Stimulated activated naive CD8-positive, alpha-beta T cell treated with anti-CD3 and anti-CD28 coated beads, Interleukin-15, amount 100 ng/mL, for 72 hours (primary cell): ENCODE results near the gene NBEA.
"Not testable (repeated sequence)": the region's sequence is repeated elsewhere in the genome, so short reads cannot be mapped to it uniquely, and the experiment has no call there.

Experiments
- ATAC-seq: fragments of 150-1000 bp; cut with Tn5 transposase; 2 replicates; pipeline ENCODE4 v1.10.0; 2021; ENCODE audit warnings: mild to moderate bottlenecking, moderate library complexity
- DNase-seq, 2 donors: peaks; one replicate each; pipeline ENCODE4 v3.0.0; 2021 to 2022
- H3K27ac Mint-ChIP-seq, 2 donors: one replicate each; pipeline ENCODE4 v1.8.0; 2022; ENCODE audit warnings: mild to moderate bottlenecking in 2 of 2, mixed read lengths in 2 of 2, moderate library complexity in 2 of 2
- H3K27me3 Mint-ChIP-seq: one replicate; pipeline ENCODE4 v1.8.0; 2022; ENCODE audit warnings: mixed read lengths
- H3K4me1 Mint-ChIP-seq: one replicate; pipeline ENCODE4 v1.8.0; 2022; ENCODE audit warnings: mild to moderate bottlenecking, mixed read lengths
- H3K4me3 Mint-ChIP-seq, 2 donors: one replicate each; pipeline ENCODE4 v1.8.0; 2022; ENCODE audit warnings: mild to moderate bottlenecking in 2 of 2, mixed read lengths in 2 of 2, moderate library complexity in 1 of 2
- H3K9me3 Mint-ChIP-seq, 2 donors: one replicate each; pipeline ENCODE4 v1.8.0; 2022; ENCODE audit warnings: mixed read lengths in 2 of 2

NBEA gene

DNA sequence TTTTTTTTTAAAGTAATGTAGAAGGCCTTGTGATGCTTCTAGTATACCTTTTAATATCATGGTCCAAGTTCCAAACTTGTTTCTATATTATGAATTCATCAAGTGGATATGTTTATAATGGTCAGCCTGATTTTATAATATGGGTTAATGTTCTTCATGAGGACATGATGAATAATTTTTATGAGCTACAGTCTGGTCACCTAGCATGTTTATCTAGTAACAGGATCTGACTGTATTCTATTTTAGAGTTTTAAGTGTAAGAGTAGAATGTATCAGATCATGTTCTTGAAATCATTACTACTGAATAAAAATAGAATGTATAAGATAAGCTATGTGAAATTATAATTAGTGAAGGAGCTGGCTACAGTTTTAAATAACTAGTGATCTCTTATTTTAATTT, 164.7 kb downstream of the NBEA start:
- DNase-seq, ATAC-seq, H3K27ac Mint-ChIP-seq, H3K4me3 Mint-ChIP-seq, H3K4me1 Mint-ChIP-seq, H3K9me3 Mint-ChIP-seq, H3K27me3 Mint-ChIP-seq: not testable (repeated sequence)

DNA sequence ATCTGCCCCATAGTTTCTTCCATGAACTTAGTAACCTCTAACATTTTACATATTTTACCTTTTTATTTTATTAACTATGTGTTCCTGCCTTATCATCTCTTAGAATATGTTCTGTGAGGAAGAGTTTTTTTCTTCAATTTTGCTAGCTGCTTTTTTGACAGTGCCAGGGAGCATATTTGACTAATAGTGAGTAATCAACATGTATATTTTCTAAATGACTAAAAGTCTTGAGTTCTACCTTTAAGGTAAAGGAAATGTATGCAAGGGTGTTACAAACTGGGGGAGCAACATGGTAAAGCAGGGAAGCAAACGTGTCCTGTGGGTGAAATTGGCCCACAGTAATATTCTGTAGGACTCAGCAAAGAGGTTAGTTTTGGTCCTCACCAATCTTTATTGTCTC, 165.5 kb downstream of the NBEA start:
- no peaks in the 10 kb centered on the region for H3K4me1 Mint-ChIP-seq
- ATAC-seq (no peak), DNase-seq (no peak)
- no peak overlapping the region for H3K27ac Mint-ChIP-seq
- no peak overlapping the region for H3K4me3 Mint-ChIP-seq
- H3K9me3 Mint-ChIP-seq: no peaks in the 10 kb centered on the region
- H3K27me3 Mint-ChIP-seq: no peaks in the 10 kb centered on the region

DNA sequence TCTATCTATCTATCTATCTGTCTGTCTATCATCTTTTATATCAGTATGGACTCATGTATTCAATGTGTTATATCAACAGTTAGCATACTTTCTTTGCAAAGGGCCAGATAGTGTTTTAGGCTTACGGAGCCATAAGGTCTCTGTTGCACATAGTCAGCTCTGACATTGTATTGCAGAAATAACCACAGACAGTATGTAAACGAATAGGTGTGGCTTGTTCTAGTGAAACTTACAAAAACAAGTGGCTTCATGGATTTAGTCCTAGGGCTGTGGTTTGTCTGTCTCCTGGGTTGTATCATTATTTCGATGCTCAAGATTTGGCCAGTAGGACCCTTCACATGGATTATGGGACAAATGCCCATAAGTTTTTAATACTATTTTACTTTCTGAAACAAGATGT, 171.5 kb downstream of the NBEA start:
- not testable (repeated sequence) for H3K27me3 Mint-ChIP-seq, H3K4me3 Mint-ChIP-seq, DNase-seq, ATAC-seq, H3K4me1 Mint-ChIP-seq, H3K9me3 Mint-ChIP-seq
- H3K27ac Mint-ChIP-seq: peak overlapping the region in 1 of 2 donors; percentile 43

DNA sequence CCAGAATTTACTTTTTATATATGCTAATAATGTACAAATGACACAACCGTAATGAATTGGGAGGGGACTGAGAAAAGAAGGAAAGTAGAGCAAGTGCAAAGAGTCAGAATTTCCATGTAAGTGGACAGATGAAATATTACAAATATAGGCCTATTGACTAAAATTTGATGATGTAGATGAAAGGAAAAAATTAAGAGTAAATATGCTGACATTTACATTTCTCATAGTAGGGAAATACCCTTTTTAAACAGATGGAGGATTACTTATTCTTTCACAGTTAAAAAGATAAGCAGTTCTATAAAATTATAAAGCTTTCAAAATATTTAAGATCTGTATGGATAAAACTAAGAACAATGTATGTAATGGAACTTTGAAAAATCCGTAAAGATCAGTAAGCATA, 185.4 kb downstream of the NBEA start:
- H3K27ac Mint-ChIP-seq: no peak overlapping the region
- ATAC-seq: no peak
- no peak for DNase-seq
- no peaks in the 10 kb centered on the region for H3K4me1 Mint-ChIP-seq
- H3K9me3 Mint-ChIP-seq: no peaks in the 10 kb centered on the region
- H3K27me3 Mint-ChIP-seq: no peaks in the 10 kb centered on the region
- H3K4me3 Mint-ChIP-seq: no peak overlapping the region

- no peaks in the 10 kb centered on the region for H3K27me3 Mint-ChIP-seq
- H3K4me1 Mint-ChIP-seq: no peaks in the 10 kb centered on the region
- no peak overlapping the region for H3K4me3 Mint-ChIP-seq
- H3K9me3 Mint-ChIP-seq: no peaks in the 10 kb centered on the region
- no peak for DNase-seq
- ATAC-seq: no peak
- H3K27ac Mint-ChIP-seq: no peak overlapping the region
Measured at GRCh38 chr13:35129500-35129899, 187.4 kb downstream of the NBEA start.

DNA sequence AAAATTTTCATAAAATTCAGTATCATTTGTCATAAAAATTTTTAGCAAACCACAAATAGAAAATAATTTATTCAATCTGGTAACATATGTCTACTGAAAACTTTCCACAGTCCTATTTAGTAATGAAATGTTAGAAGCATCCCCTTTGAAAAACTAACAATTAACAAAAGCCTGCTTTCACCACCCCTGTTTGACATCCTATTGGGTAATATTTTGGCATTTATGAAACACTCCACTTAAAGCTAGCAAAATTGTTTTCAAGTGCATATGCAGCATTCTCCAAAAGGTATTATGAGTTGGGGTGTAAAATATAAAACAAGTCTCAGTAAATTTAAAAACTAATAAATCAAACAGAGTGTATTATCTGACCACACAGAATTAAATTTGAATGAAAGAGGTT, 189.4 kb downstream of the NBEA start:
- Mint-ChIP-seq H3K27ac (no peak overlapping the region), H3K9me3 (no peaks in the 10 kb centered on the region), H3K4me1 (peaks cover 4% of the 10 kb centered on the region), H3K27me3 (no peaks in the 10 kb centered on the region), H3K4me3 (no peak overlapping the region)
- DNase-seq (no peak), ATAC-seq (no peak)

- Mint-ChIP-seq H3K4me1 (peaks cover 17% of the 10 kb centered on the region), H3K9me3 (no peaks in the 10 kb centered on the region), H3K4me3 (no peak overlapping the region), H3K27me3 (no peaks in the 10 kb centered on the region), H3K27ac (no peak overlapping the region)
- ATAC-seq: peak; percentile 53
- DNase-seq: no peak
Measured at GRCh38 chr13:35136585-35136984, 194.5 kb downstream of the NBEA start.

GRCh38 chr13:35139591-35139990, 197.5 kb downstream of the NBEA start:
- peak; percentile 75 for ATAC-seq
- H3K27me3 Mint-ChIP-seq: no peaks in the 10 kb centered on the region
- H3K27ac Mint-ChIP-seq: no peak overlapping the region
- no peak for DNase-seq
- H3K9me3 Mint-ChIP-seq: no peaks in the 10 kb centered on the region
- no peak overlapping the region for H3K4me3 Mint-ChIP-seq
- H3K4me1 Mint-ChIP-seq: peaks cover 21% of the 10 kb centered on the region

- no peak for ATAC-seq
- H3K9me3 Mint-ChIP-seq: no peaks in the 10 kb centered on the region
- DNase-seq: no peak
- H3K27ac Mint-ChIP-seq: no peak overlapping the region
- no peaks in the 10 kb centered on the region for H3K27me3 Mint-ChIP-seq
- no peak overlapping the region for H3K4me3 Mint-ChIP-seq
- peaks cover 21% of the 10 kb centered on the region for H3K4me1 Mint-ChIP-seq
Measured at GRCh38 chr13:35140321-35140720, 198.3 kb downstream of the NBEA start.

DNA sequence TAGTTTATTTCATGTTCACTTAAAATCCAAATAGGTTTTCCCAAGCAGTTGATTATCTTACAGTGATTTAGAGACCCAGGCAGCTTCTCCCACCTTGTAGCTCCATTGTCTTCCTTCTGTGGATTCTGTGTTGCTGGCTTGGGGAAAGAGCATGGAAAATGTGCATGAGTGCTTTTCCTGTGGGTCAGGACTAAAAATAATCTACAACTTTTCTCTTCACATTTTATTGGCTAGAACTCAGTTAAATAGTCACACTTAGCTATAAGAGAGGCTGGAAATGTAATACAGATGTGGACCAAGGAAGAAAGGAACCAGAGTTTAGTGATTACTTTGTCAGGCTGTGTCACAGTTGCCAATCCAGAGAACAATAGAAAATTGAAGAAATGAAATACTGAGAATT, 198.8 kb downstream of the NBEA start:
- ATAC-seq: no peak
- no peak for DNase-seq
- Mint-ChIP-seq H3K4me3 (no peak overlapping the region), H3K27ac (no peak overlapping the region), H3K9me3 (no peaks in the 10 kb centered on the region), H3K27me3 (no peaks in the 10 kb centered on the region), H3K4me1 (peaks cover 21% of the 10 kb centered on the region)

DNA sequence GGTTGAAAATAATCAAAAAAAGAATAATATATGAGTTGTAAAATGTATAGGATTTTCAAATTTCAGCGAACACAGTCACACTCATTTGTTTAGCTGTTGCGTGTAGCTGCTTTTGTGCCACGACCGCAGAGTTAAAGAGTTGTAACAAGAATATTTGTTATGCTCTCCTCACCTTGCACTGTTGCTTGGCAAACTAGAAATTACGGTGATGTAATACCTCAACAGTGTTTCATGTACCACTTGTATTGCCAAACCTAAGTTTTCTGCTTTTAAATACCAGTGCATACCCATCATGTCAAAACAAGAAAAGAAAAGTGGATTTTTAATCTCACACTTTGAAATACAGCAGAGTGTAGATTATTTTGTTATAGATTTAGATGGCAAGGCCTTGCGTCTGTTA, 201.1 kb downstream of the NBEA start:
- Mint-ChIP-seq H3K27ac (no peak overlapping the region), H3K4me1 (peaks cover 12% of the 10 kb centered on the region), H3K9me3 (no peaks in the 10 kb centered on the region), H3K27me3 (no peaks in the 10 kb centered on the region), H3K4me3 (no peak overlapping the region)
- DNase-seq: no peak
- no peak for ATAC-seq

DNA sequence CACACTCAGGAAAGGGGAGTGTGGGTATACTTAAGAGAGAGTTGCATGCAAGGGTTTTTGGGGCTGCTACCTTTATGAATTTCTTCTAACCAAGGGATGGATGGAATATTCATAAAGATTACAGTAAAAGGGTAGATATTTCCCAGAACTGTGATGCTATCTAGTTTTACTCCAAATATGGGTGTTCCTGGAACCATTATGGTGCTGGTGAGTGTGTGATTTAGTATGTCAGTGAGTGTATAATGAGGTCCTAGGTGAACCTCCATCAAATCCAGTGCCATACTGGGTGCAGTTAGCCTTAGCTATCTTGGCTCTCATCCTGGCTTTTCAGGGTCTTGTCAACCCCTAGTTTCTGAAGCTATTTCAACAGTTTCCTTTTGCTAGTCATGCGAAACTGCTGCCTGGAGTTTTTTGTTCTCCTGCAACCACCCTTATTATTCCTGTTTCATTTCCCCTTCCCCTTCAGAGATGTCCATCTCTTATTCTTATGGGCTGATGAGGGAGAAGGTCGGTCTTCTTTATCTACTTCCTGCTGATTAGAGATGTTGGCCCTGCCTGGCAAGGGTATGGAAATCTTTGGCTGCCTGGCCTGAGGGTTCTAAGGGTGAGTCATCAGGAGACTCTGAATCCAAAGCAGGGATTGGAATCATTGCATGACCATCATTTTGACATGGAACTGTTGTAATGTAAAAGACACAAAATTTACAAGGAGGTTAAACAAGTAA, 202.3 kb downstream of the NBEA start:
- DNase-seq: no peak
- peaks cover 11% of the 10 kb centered on the region for H3K4me1 Mint-ChIP-seq
- no peak overlapping the region for H3K4me3 Mint-ChIP-seq
- no peak overlapping the region for H3K27ac Mint-ChIP-seq
- no peaks in the 10 kb centered on the region for H3K9me3 Mint-ChIP-seq
- no peak for ATAC-seq
- no peaks in the 10 kb centered on the region for H3K27me3 Mint-ChIP-seq

- DNase-seq: no peak
- peaks cover 4% of the 10 kb centered on the region for H3K4me1 Mint-ChIP-seq
- H3K9me3 Mint-ChIP-seq: no peaks in the 10 kb centered on the region
- H3K4me3 Mint-ChIP-seq: no peak overlapping the region
- ATAC-seq: no peak
- no peaks in the 10 kb centered on the region for H3K27me3 Mint-ChIP-seq
- H3K27ac Mint-ChIP-seq: no peak overlapping the region
Measured at GRCh38 chr13:35146686-35147085, 204.6 kb downstream of the NBEA start.

DNA sequence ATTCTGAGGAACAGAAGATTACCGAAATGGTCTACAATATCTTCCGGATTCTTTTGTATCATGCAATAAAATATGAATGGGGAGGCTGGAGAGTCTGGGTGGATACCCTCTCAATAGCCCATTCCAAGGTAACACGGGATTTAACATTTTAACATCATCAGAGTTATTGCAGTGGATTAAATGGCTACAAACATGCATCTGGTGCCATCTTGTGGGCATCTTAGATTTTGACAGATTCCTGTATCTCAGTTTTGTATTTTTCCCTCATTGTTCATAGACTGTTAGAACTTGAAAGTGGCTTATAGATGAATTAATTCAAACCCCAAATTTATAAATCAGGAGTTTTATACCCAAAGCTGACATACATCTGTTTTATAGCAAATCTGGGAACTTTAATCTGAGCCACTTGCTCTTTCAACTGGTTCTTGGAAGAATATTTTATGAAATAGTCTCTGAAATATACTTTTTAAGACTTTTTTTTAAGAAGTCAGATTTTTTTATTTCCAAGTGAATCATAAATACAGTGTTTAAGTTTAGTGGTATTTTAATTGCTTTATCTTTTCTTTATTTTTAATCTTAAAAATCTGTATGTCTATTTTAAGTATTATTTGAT, 215.2 kb downstream of the NBEA start:
- Mint-ChIP-seq H3K4me1 (peaks cover 9% of the 10 kb centered on the region), H3K9me3 (no peaks in the 10 kb centered on the region), H3K27me3 (no peaks in the 10 kb centered on the region), H3K4me3 (no peak overlapping the region), H3K27ac (no peak overlapping the region)
- peak in 1 of 2 donors; percentile 9 for DNase-seq
- ATAC-seq: peak; percentile 37

DNA sequence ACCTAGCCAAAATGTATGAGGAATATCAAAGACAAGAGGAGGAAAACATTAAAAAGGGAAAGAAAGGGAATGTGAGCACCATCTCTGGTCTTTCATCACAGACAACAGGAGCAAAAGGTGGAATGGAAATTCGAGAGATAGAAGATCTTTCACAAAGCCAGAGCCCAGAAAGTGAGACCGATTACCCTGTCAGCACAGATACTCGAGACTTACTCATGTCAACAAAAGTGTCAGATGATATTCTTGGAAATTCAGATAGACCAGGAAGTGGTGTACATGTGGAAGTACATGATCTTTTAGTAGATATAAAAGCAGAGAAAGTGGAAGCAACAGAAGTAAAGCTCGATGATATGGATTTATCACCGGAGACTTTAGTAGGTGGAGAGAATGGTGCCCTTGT, 217.0 kb downstream of the NBEA start:
- DNase-seq: no peak
- Mint-ChIP-seq H3K27me3 (no peaks in the 10 kb centered on the region), H3K4me3 (no peak overlapping the region), H3K9me3 (no peaks in the 10 kb centered on the region), H3K27ac (no peak overlapping the region), H3K4me1 (peaks cover 15% of the 10 kb centered on the region)
- no peak for ATAC-seq

- no peak for ATAC-seq
- H3K4me3 Mint-ChIP-seq: no peak overlapping the region
- no peak for DNase-seq
- no peaks in the 10 kb centered on the region for H3K27me3 Mint-ChIP-seq
- H3K4me1 Mint-ChIP-seq: peaks cover 15% of the 10 kb centered on the region
- H3K9me3 Mint-ChIP-seq: no peaks in the 10 kb centered on the region
- no peak overlapping the region for H3K27ac Mint-ChIP-seq
Measured at GRCh38 chr13:35160896-35161295, 218.8 kb downstream of the NBEA start.

DNA sequence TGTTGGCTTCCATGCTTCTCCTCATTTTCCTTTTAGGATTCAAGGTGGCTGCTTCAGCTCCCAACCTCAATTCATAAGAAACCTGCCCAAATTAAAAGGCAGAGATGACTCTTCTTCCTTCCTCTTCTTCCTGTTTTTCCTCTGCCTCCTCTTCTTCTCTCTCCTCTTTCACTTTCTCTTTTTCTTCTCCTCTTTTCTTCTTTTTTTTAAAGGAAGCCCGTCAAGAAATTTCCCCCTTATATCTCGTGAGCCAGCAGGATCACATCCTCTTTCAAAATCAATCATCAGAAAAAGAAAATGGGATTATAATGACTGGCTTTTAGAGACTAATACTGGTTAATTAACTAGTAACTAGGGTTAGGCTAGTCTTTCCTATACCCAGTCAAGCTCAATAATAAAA, 220.3 kb downstream of the NBEA start:
- no peaks in the 10 kb centered on the region for H3K9me3 Mint-ChIP-seq
- ATAC-seq (no peak), DNase-seq (no peak)
- peak overlapping the region; percentile 30 to 87 for H3K27ac Mint-ChIP-seq
- no peaks in the 10 kb centered on the region for H3K27me3 Mint-ChIP-seq
- peak overlapping the region; percentile 53 to 60 for H3K4me3 Mint-ChIP-seq
- peaks cover 15% of the 10 kb centered on the region for H3K4me1 Mint-ChIP-seq
